GM18873 (cell line): ENCODE data around the gene CERKL.

Experiments used
- ATAC-seq: cut with Tn5 transposase; IDR thresholded peaks from one replicate; pipeline ENCODE4 v1.9.1; 2021; ENCODE audit warnings: mild to moderate bottlenecking, moderate library complexity, moderate number of reproducible peaks; ENCODE audit not compliant: unreplicated experiment, low FRiP score

CERKL gene

GRCh38 chr2:181581534-181581933 lies 75.4 kb downstream of the CERKL start:
- no peak for ATAC-seq

GRCh38 chr2:181578829-181579228 lies 78.1 kb downstream of the CERKL start:
- ATAC-seq: no peak

GRCh38 chr2:181576431-181576830 lies 80.5 kb downstream of the CERKL start:
- ATAC-seq: no peak

GRCh38 chr2:181575650-181576025 lies 81.3 kb downstream of the CERKL start:
- ATAC-seq: no peak

- ATAC-seq: no peak
Observed at GRCh38 chr2:181575024-181575649, 81.8 kb downstream of the CERKL start.

- ATAC-seq: no peak
Observed at GRCh38 chr2:181574321-181574720, 82.6 kb downstream of the CERKL start.

GRCh38 chr2:181573140-181573736 lies 83.7 kb downstream of the CERKL start:
- no peak for ATAC-seq

GRCh38 chr2:181570833-181571661 lies 85.9 kb downstream of the CERKL start:
- no peak for ATAC-seq

- no peak for ATAC-seq
Observed at GRCh38 chr2:181570059-181570458, 86.8 kb downstream of the CERKL start.

- no peak for ATAC-seq
Observed at GRCh38 chr2:181566334-181567032, 90.4 kb downstream of the CERKL start.

- peak; percentile 40 for ATAC-seq
Observed at GRCh38 chr2:181563101-181563692, 93.7 kb downstream of the CERKL start.

- ATAC-seq: no peak
Observed at GRCh38 chr2:181558371-181558770, 98.5 kb downstream of the CERKL start.

- no peak for ATAC-seq
Observed at GRCh38 chr2:181554061-181554830, 102.7 kb downstream of the CERKL start.

GRCh38 chr2:181553244-181553643 lies 103.7 kb downstream of the CERKL start:
- no peak for ATAC-seq

- ATAC-seq: no peak
Observed at GRCh38 chr2:181552808-181553207, 104.1 kb downstream of the CERKL start.

GRCh38 chr2:181546086-181546485 lies 110.8 kb downstream of the CERKL start:
- ATAC-seq: no peak

- no peak for ATAC-seq
Observed at GRCh38 chr2:181542170-181542569, 114.7 kb downstream of the CERKL start.

- ATAC-seq: no peak
Observed at GRCh38 chr2:181540421-181540820, 116.5 kb downstream of the CERKL start.

GRCh38 chr2:181536730-181537129 lies 120.2 kb downstream of the CERKL start:
- ATAC-seq: no peak

GRCh38 chr2:181528441-181528840 lies 128.5 kb downstream of the CERKL start:
- ATAC-seq: no peak
